Measurements from ENCODE around the gene ZNF331. TPM values are rescaled to one million over a fixed set of nuclear protein-coding genes. Genes with fewer than 3 reads are reported as not detected.
"Not testable (repeated sequence)": the region's sequence is repeated elsewhere in the genome, so short reads cannot be mapped to it uniquely, and the experiment has no call there.

Gene ZNF331
- total RNA-seq, 4 donors from 2014 or later, result 31.0 to 52.5 (median 38.2) TPM

DNA sequence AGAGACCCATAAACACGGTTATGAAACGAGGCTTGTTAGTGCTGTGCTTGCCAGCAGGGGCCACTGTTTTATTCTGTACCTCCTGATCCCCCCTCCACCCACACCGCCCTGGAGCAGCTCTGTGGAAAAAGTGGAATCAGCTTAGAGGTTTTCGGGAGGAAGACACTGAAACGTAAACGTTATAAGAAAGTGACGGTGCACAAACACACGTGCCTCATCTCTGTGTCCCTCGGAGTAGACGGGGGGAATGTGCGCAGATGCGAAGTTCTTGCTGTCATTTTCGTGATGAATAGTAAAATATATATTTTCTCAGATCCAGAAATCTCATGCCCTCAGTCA, 33.6 kb upstream of the ZNF331 start:
- TF ChIP-seq, protein P1, sequence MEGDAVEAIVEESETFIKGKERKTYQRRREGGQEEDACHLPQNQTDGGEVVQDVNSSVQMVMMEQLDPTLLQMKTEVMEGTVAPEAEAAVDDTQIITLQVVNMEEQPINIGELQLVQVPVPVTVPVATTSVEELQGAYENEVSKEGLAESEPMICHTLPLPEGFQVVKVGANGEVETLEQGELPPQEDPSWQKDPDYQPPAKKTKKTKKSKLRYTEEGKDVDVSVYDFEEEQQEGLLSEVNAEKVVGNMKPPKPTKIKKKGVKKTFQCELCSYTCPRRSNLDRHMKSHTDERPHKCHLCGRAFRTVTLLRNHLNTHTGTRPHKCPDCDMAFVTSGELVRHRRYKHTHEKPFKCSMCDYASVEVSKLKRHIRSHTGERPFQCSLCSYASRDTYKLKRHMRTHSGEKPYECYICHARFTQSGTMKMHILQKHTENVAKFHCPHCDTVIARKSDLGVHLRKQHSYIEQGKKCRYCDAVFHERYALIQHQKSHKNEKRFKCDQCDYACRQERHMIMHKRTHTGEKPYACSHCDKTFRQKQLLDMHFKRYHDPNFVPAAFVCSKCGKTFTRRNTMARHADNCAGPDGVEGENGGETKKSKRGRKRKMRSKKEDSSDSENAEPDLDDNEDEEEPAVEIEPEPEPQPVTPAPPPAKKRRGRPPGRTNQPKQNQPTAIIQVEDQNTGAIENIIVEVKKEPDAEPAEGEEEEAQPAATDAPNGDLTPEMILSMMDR (IDR thresholded peaks at IDR 0.05), result peak in 1 of 6 experiments; percentile 12
- H3K27ac ChIP-seq; H3K4me1 ChIP-seq; H3K36me3 ChIP-seq; H3K27me3 ChIP-seq; H3K4me3 ChIP-seq (replicated peaks in 1 of 3); H3K9me3 ChIP-seq; intact Hi-C loops (cut with DNase I); DNase-seq: not testable (repeated sequence)
- 14 to 20% methylated on average over 13 of the region's 13 CpGs for WGBS, 2 donors

DNA sequence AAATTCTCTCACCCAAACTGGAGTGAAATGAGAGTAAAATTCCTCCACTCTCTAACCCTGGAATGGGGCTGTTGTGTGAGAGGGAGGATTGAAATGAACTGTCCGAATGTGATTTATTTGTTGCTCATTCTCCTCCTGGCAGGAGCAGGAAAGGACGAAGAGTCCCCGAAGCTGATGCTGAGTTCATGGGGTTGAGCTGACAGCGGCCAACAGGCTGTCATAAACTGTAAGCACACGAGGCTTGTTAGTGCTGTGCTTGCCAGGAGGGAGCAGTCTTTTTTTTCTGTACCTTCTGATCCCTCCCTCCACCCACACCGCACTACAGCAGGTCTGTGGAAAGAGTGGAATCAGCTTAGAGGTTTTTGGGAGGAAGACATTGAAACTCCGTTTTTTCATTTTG, 33.1 kb upstream of the ZNF331 start:
- H3K9me3 ChIP-seq, result no peaks in the 10 kb centered on the region
- DNase-seq, result no peak
- TF ChIP-seq POLR2A (IDR thresholded peaks at IDR 0.05), result no peak
- TF ChIP-seq, protein P1 (IDR thresholded peaks at IDR 0.05), result no peak
- no peak overlapping the region for H3K4me3 ChIP-seq (replicated peaks in 1 of 3)
- 47 to 54% methylated on average over 7 of the region's 7 CpGs for WGBS, 2 donors
- H3K27ac ChIP-seq, result no peak overlapping the region
- no peaks in the 10 kb centered on the region for H3K27me3 ChIP-seq
- no peaks in the 10 kb centered on the region for H3K36me3 ChIP-seq
- no peaks in the 10 kb centered on the region for H3K4me1 ChIP-seq
- intact Hi-C loops (cut with DNase I), result no loop called here

DNA sequence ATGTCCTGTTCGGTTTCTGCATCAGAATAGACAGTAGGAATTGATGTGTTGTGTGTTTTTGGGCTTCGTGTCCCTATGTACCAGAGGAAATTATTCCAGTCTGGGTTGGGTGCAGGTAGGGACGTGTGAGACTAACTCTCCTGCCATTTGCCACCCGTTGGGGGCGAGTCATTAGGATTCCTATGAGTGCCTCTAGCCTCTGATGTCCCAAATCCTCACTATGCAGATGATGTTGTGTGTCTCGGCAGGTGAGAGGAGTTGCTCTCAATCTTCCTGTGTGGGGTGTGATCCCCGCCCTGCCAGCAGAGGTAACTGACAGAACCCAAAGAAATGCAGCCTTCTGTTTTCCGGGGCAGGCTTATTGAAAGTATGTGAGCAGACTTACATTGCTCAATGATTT, 31.2 kb upstream of the ZNF331 start:
- no peak for TF ChIP-seq POLR2A (IDR thresholded peaks at IDR 0.05)
- TF ChIP-seq, protein P1 (IDR thresholded peaks at IDR 0.05), result no peak
- no peaks in the 10 kb centered on the region for H3K27me3 ChIP-seq
- H3K9me3 ChIP-seq, result no peaks in the 10 kb centered on the region
- no peak for DNase-seq
- 64 to 82% methylated on average over 8 of the region's 8 CpGs for WGBS, 2 donors
- intact Hi-C loops (cut with DNase I), result no loop called here
- no peaks in the 10 kb centered on the region for H3K36me3 ChIP-seq
- H3K27ac ChIP-seq, result no peak overlapping the region
- H3K4me3 ChIP-seq (replicated peaks in 1 of 3), result no peak overlapping the region
- no peaks in the 10 kb centered on the region for H3K4me1 ChIP-seq

DNA sequence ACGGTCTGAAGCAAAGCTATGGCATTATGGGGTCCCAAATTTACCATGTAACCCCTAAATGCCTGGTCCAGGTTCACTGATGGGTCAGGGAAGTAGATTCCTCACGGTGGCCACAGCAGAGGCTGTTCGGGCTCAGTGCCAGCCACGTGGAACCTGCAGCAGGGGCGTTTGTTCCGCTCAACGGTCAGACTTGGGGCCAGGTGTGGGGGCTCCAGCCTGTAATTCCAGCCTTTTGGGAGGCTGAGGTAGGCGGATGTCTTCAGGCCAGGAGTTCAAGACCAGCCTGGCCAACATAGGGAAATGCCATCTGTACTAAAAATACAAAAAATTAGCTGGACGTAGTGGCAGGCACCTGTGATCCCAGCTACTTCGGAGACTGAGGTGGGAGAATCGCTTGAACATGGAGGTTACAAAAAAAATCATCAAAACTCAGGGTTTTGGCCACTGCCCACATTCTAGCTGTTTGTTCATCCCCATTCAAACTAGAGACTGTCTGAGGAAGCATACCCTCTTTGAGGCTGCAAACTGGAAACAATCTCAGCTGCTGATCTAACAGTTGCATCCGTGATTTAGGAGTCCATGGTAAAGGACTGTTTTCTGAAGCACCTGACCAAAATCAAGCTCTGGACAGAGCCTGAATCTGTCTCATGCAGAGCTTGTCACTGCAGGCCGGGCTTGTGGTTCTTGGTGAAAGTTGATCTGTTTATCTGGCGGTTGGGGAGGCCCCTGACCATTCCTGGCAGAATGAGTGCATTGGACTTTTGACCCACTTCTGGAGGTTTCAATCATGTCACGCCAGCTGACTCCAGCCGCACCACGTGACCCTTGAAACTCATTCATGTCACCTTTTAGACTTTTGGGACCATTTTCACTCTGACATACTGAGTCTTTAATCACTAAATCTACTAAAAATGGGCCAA, 30.2 kb upstream of the ZNF331 start:
- H3K36me3 ChIP-seq, result no peaks in the 10 kb centered on the region
- H3K27ac ChIP-seq, result no peak overlapping the region
- H3K4me1 ChIP-seq, result no peaks in the 10 kb centered on the region
- TF ChIP-seq POLR2A (IDR thresholded peaks at IDR 0.05), result no peak
- TF ChIP-seq, protein P1 (IDR thresholded peaks at IDR 0.05), result no peak
- 53 to 58% methylated on average over 11 to 17 of the region's 17 CpGs for WGBS, 2 donors
- H3K9me3 ChIP-seq, result no peaks in the 10 kb centered on the region
- H3K27me3 ChIP-seq, result no peaks in the 10 kb centered on the region
- intact Hi-C loops (cut with DNase I), result no loop called here
- no peak for DNase-seq
- no peak overlapping the region for H3K4me3 ChIP-seq (replicated peaks in 1 of 3)

DNA sequence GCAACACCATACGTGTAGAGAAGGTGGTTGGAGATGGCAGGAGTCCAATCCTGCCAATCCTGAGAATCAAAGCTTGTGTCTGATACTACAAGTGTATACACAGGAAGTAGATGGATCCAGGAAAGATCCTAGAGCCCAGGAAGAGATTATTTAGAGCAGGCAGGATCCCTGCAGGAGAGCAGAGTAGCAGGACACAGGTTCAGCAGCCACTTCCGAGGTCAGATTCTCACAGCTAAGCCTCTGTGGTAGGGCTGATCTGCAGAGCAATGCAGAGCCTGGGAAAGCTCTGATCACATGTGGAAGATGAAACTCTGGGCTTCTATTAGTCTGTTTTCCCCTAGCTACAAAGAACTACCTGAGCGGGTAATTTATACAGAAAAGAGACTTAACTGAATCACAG, 28.5 kb upstream of the ZNF331 start:
- 58 to 66% methylated on average over 3 of the region's 3 CpGs for WGBS, 2 donors
- H3K36me3 ChIP-seq, result no peaks in the 10 kb centered on the region
- H3K9me3 ChIP-seq, result no peaks in the 10 kb centered on the region
- H3K27me3 ChIP-seq, result no peaks in the 10 kb centered on the region
- H3K4me1 ChIP-seq, result no peaks in the 10 kb centered on the region
- intact Hi-C loops (cut with DNase I), result no loop called here
- no peak overlapping the region for H3K27ac ChIP-seq
- no peak for TF ChIP-seq POLR2A (IDR thresholded peaks at IDR 0.05)
- TF ChIP-seq, protein P1 (IDR thresholded peaks at IDR 0.05), result no peak
- H3K4me3 ChIP-seq (replicated peaks in 1 of 3), result no peak overlapping the region
- DNase-seq, result no peak

Measured in thyroid gland (tissue), 4 donors.